ENCODE results near the gene SYNC. TPM values are rescaled to one million over a fixed set of nuclear protein-coding genes. Genes with fewer than 3 reads are reported as not detected.
"Not testable (repeated sequence)": the region's sequence is repeated elsewhere in the genome, so short reads cannot be mapped to it uniquely, and the experiment has no call there.

Gene SYNC
- total and polyA plus RNA-seq, 10 of the 15 experiments (the other 5 are each of a cell fraction or from before 2014, with no cell fraction given), result 0.04 to 0.12 (median 0.05) TPM; not detected in 7

GRCh38 chr1:32676945-32677344 lies 25.6 kb downstream of the SYNC start (continued):
- TF ChIP-seq CUX1 (IDR thresholded peaks at IDR 0.05; ENCODE audit: insufficient replicate concordance, low read depth, low read length) (no peak), POLR2AphosphoS5 (IDR thresholded peaks at IDR 0.05; ENCODE audit: low read length) (no peak), TCF12 (IDR thresholded peaks at IDR 0.05; ENCODE audit: low read depth, low read length) (no peak), RELB (IDR thresholded peaks at IDR 0.05; ENCODE audit: low read depth) (no peak), YBX1 (IDR thresholded peaks at IDR 0.05) (no peak)

- CTCF ChIA-PET; DNase-seq (ENCODE audit: low read depth, low spot score); RAD21 ChIA-PET (ENCODE audit: unreplicated experiment); H3K79me2 ChIP-seq (ENCODE audit: control insufficient read depth, insufficient read depth, low read length); H3K27ac ChIP-seq (ENCODE audit: control insufficient read depth, insufficient read depth); SMC1A ChIA-PET (ENCODE audit: uncharacterized antibody, unreplicated experiment); H4K20me1 ChIP-seq (ENCODE audit: control insufficient read depth, insufficient read depth); intact Hi-C loops (cut with micrococcal nuclease; ENCODE audit: unreplicated experiment); H2AFZ ChIP-seq (ENCODE audit: control insufficient read depth, low read depth, low read length); H3K4me3 ChIP-seq; H3K9ac ChIP-seq (ENCODE audit: control insufficient read depth, insufficient read depth, low read length); BruUV-seq (replicated peaks); FAIRE-seq; H3K4me2 ChIP-seq (ENCODE audit: control insufficient read depth, insufficient read depth); H3K27me3 ChIP-seq (replicated peaks in 1 of 2; ENCODE audit: control insufficient read depth in 2 of 2, insufficient read depth in 2 of 2, low read length in 1 of 2); in situ Hi-C loops (cut with MboI); POLR2A ChIA-PET; H3K4me1 ChIP-seq (ENCODE audit: control insufficient read depth, insufficient read depth, low read length); H3K9me3 ChIP-seq (replicated peaks; ENCODE audit: control insufficient read depth, insufficient read depth, low read length); ATAC-seq: not testable (repeated sequence)
- H3K36me3 ChIP-seq (ENCODE audit: control insufficient read depth in 2 of 2, insufficient read depth in 2 of 2, low read length in 1 of 2), result peaks cover 2 to 38% of the 10 kb centered on the region in 2 experiments
- 97% methylated on average over 5 of the region's 5 CpGs for WGBS (ENCODE audit: insufficient coverage, insufficient replicate concordance, low lambda C conversion rate, missing lambda C conversion rate)
Observed at GRCh38 chr1:32668716-32669115, 33.9 kb downstream of the SYNC start.

Data from GM12878 (cell line).